Stimulated activated CD8-positive, alpha-beta memory T cell treated with anti-CD3 and anti-CD28 coated beads, Interleukin-7, amount 100 ng/mL, for 24 hours (primary cell): ENCODE data around the gene NSUN7.
"Not testable (repeated sequence)": the region's sequence is repeated elsewhere in the genome, so short reads cannot be mapped to it uniquely, and the experiment has no call there.

Experiments
- DNase-seq: peaks from one replicate; pipeline ENCODE4 v3.0.0-alpha.2; 2020; ENCODE audit warnings: low read depth

Gene NSUN7

GRCh38 chr4:40749717-40750460 lies at the start of gene NSUN7:
NSUN7 (plus strand) TSS chr4:40749955; CDS start chr4:40750694, 739 bp downstream.
- DNase-seq = no peak

GRCh38 chr4:40702137-40702799 lies 47.5 kb upstream of the NSUN7 start:
- no peak for DNase-seq

- no peak for DNase-seq
These were observed 47.0 kb upstream of the NSUN7 start for GRCh38 chr4:40702800-40703151.

GRCh38 chr4:40704073-40704472 lies 45.7 kb upstream of the NSUN7 start:
- DNase-seq = no peak

- no peak for DNase-seq
These were observed 39.1 kb upstream of the NSUN7 start for GRCh38 chr4:40710484-40711254.

GRCh38 chr4:40713001-40713400 lies 36.8 kb upstream of the NSUN7 start:
- DNase-seq = not testable (repeated sequence)

- DNase-seq = no peak
These were observed 36.0 kb upstream of the NSUN7 start for GRCh38 chr4:40713798-40714197.

- no peak for DNase-seq
These were observed 31.2 kb upstream of the NSUN7 start for GRCh38 chr4:40718586-40718985.

- DNase-seq = no peak
These were observed 30.6 kb upstream of the NSUN7 start for GRCh38 chr4:40719008-40719623.

- DNase-seq = no peak
These were observed 29.4 kb upstream of the NSUN7 start for GRCh38 chr4:40720351-40720750.

- no peak for DNase-seq
These were observed 28.8 kb upstream of the NSUN7 start for GRCh38 chr4:40720916-40721315.

GRCh38 chr4:40721730-40722171 lies 28.0 kb upstream of the NSUN7 start:
- no peak for DNase-seq

- DNase-seq = no peak
These were observed 27.1 kb upstream of the NSUN7 start for GRCh38 chr4:40722576-40723161.

GRCh38 chr4:40723728-40724127 lies 26.0 kb upstream of the NSUN7 start:
- DNase-seq = no peak

GRCh38 chr4:40728333-40728732 lies 21.4 kb upstream of the NSUN7 start:
- no peak for DNase-seq

- no peak for DNase-seq
These were observed 20.2 kb upstream of the NSUN7 start for GRCh38 chr4:40729555-40729954.

GRCh38 chr4:40730091-40730679 lies 19.6 kb upstream of the NSUN7 start:
- DNase-seq = no peak

- no peak for DNase-seq
These were observed 18.4 kb upstream of the NSUN7 start for GRCh38 chr4:40731361-40731760.

- DNase-seq = no peak
These were observed 17.9 kb upstream of the NSUN7 start for GRCh38 chr4:40731792-40732245.

- no peak for DNase-seq
These were observed 16.0 kb upstream of the NSUN7 start for GRCh38 chr4:40733752-40734151.

GRCh38 chr4:40734497-40734896 lies 15.3 kb upstream of the NSUN7 start:
- no peak for DNase-seq

- DNase-seq = no peak
These were observed 12.8 kb upstream of the NSUN7 start for GRCh38 chr4:40736910-40737309.
